NCI-H1417 treated with DMSO at 0.1 percent for 48 hours (cell line): ENCODE results near the gene IPO5.

Experiments
- DNase-seq: peaks from one replicate; lab custom pipeline; 2025; lab: John Stamatoyannopoulos, UW

Gene IPO5

GRCh38 chr13:97953376-97953970, at the start of gene IPO5:
Gene IPO5, plus strand, starts transcription at chr13:97953675. Its CDS starts 23,022 bp downstream, at chr13:97976697.
- no peak for DNase-seq

- no peak for DNase-seq
These were observed 49.4 kb upstream of the IPO5 start for GRCh38 chr13:97904059-97904458.

GRCh38 chr13:97905517-97905916, 48.0 kb upstream of the IPO5 start:
- DNase-seq: no peak

- no peak for DNase-seq
These were observed 42.0 kb upstream of the IPO5 start for GRCh38 chr13:97911311-97912138.

- no peak for DNase-seq
These were observed 41.3 kb upstream of the IPO5 start for GRCh38 chr13:97912139-97912535.

- no peak for DNase-seq
These were observed 40.3 kb upstream of the IPO5 start for GRCh38 chr13:97913206-97913605.

- no peak for DNase-seq
These were observed 38.9 kb upstream of the IPO5 start for GRCh38 chr13:97914540-97914939.

GRCh38 chr13:97921176-97921816, 32.2 kb upstream of the IPO5 start:
- DNase-seq: no peak

GRCh38 chr13:97928301-97928700, 25.2 kb upstream of the IPO5 start:
- DNase-seq: no peak

- DNase-seq: no peak
These were observed 21.4 kb upstream of the IPO5 start for GRCh38 chr13:97932036-97932435.

GRCh38 chr13:97932647-97933046, 20.8 kb upstream of the IPO5 start:
- DNase-seq: no peak

GRCh38 chr13:97933776-97934175, 19.7 kb upstream of the IPO5 start:
- no peak for DNase-seq

- no peak for DNase-seq
These were observed 18.9 kb upstream of the IPO5 start for GRCh38 chr13:97934590-97934989.

GRCh38 chr13:97935071-97935470, 18.4 kb upstream of the IPO5 start:
- DNase-seq: no peak

- no peak for DNase-seq
These were observed 17.4 kb upstream of the IPO5 start for GRCh38 chr13:97936036-97936435.

GRCh38 chr13:97938706-97939475, 14.6 kb upstream of the IPO5 start:
- no peak for DNase-seq

- DNase-seq: no peak
These were observed 9.0 kb upstream of the IPO5 start for GRCh38 chr13:97944396-97945029.

GRCh38 chr13:97945342-97945741, 8.1 kb upstream of the IPO5 start:
- DNase-seq: no peak

- no peak for DNase-seq
These were observed 7.6 kb upstream of the IPO5 start for GRCh38 chr13:97945792-97946419.

- DNase-seq: no peak
These were observed 6.4 kb upstream of the IPO5 start for GRCh38 chr13:97946951-97947588.

- DNase-seq: no peak
These were observed 5.4 kb upstream of the IPO5 start for GRCh38 chr13:97948041-97948440.
